ENCODE results near the gene CDH12.

DNA sequence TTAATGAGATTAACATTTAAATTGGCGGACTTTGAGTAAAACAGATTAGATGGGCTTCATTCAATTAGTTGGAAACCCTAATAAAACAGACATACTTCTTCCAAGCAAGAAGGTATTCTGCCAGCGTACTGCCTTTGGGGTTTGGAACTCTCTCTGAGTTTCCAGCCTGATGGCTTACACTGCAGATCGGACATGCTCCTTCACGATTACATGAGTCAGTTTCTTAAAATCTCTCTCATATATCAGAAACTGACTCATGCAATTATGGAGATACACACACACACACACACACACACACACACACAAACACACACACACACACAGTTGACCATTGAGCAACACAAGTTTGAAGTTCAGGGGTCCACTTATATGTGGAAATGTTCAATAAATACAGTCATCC is 789.4 kb downstream of the CDH12 start:
- TF ChIP-seq, protein P1, sequence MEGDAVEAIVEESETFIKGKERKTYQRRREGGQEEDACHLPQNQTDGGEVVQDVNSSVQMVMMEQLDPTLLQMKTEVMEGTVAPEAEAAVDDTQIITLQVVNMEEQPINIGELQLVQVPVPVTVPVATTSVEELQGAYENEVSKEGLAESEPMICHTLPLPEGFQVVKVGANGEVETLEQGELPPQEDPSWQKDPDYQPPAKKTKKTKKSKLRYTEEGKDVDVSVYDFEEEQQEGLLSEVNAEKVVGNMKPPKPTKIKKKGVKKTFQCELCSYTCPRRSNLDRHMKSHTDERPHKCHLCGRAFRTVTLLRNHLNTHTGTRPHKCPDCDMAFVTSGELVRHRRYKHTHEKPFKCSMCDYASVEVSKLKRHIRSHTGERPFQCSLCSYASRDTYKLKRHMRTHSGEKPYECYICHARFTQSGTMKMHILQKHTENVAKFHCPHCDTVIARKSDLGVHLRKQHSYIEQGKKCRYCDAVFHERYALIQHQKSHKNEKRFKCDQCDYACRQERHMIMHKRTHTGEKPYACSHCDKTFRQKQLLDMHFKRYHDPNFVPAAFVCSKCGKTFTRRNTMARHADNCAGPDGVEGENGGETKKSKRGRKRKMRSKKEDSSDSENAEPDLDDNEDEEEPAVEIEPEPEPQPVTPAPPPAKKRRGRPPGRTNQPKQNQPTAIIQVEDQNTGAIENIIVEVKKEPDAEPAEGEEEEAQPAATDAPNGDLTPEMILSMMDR (IDR thresholded peaks at IDR 0.05; ENCODE audit: insufficient read depth, low read length), result no peak
- TF ChIP-seq GABPA (IDR thresholded peaks at IDR 0.05; ENCODE audit: low read depth), result no peak
